Brain microvascular endothelial cell (primary cell): Measurements from ENCODE around the gene KCNN4.
"Not testable (repeated sequence)": the region's sequence is repeated elsewhere in the genome, so short reads cannot be mapped to it uniquely, and the experiment has no call there.

Source experiments
- DNase-seq: peaks from one replicate; pipeline ENCODE4 v3.0.0-alpha.2; 2020
- H3K27ac ChIP-seq: fragments of 250-450 bp; sonication (Bioruptor Pico); 2 replicates; pipeline ENCODE4 v1.5.1; 2020; ENCODE audit warnings: mild to moderate bottlenecking, moderate library complexity
- H3K27me3 ChIP-seq: fragments of 250-450 bp; sonication (Bioruptor Pico); replicated peaks from 2 replicates; pipeline ENCODE4 v1.5.1; 2020; ENCODE audit warnings: mild to moderate bottlenecking
- H3K36me3 ChIP-seq: fragments of 250-450 bp; sonication (Bioruptor Pico); replicated peaks from 2 replicates; pipeline ENCODE4 v1.5.1; 2020; ENCODE audit warnings: mild to moderate bottlenecking
- H3K4me3 ChIP-seq: 2 replicates; pipeline ENCODE4 v1.5.1; 2011; ENCODE audit warnings: low read depth, mild to moderate bottlenecking, control low read depth, low read length, moderate library complexity
- CTCF ChIP-seq: IDR thresholded peaks from 2 replicates; pipeline ENCODE4 v1.5.1; 2011; ENCODE audit warnings: low read depth, mild to moderate bottlenecking, moderate library complexity, low read length, control low read depth, inconsistent platforms; ENCODE audit errors: missing control alignments
- in situ Hi-C: cut with HindIII; loops from 2 replicates; pipeline ENCODE4 v1.10.0; 2017; ENCODE audit warnings: low sequenced_read_pairs, low pct_ligation_motif_present

Gene KCNN4

GRCh38 chr19:43767316-43767715 is 13.5 kb downstream of the KCNN4 start:
- H3K27me3 ChIP-seq = no peaks in the 10 kb centered on the region
- no peaks in the 10 kb centered on the region for H3K36me3 ChIP-seq
- no peak for DNase-seq
- in situ Hi-C loops = no loop called here
- H3K27ac ChIP-seq = no peak overlapping the region
- H3K4me3 ChIP-seq = no peak overlapping the region
- TF ChIP-seq CTCF = no peak

- TF ChIP-seq CTCF = no peak
- DNase-seq = no peak
- in situ Hi-C loops = no loop called here
- Histone ChIP-seq H3K36me3 (no peaks in the 10 kb centered on the region), H3K27ac (no peak overlapping the region), H3K4me3 (no peak overlapping the region), H3K27me3 (no peaks in the 10 kb centered on the region)
Observed at GRCh38 chr19:43766755-43767043, 14.1 kb downstream of the KCNN4 start.

- in situ Hi-C loops = no loop called here
Observed at GRCh38 chr19:43765109-43765876, 15.5 kb downstream of the KCNN4 start.

GRCh38 chr19:43764684-43765083 is 16.1 kb downstream of the KCNN4 start:
- DNase-seq, in situ Hi-C loops, H3K27me3 ChIP-seq, H3K4me3 ChIP-seq, H3K36me3 ChIP-seq: not testable (repeated sequence)
- peak overlapping the region; percentile 81 for H3K27ac ChIP-seq

More at GRCh38 chr19:43765109-43765876, 15.5 kb downstream of the KCNN4 start:
- peak overlapping the region; percentile 81 for H3K27ac ChIP-seq
- H3K27me3 ChIP-seq = no peaks in the 10 kb centered on the region
- peak; percentile 95 for DNase-seq
- no peak overlapping the region for H3K4me3 ChIP-seq
- no peak for TF ChIP-seq CTCF
- H3K36me3 ChIP-seq = no peaks in the 10 kb centered on the region

- no peak for TF ChIP-seq CTCF
- no peak for DNase-seq
- Histone ChIP-seq H3K36me3 (no peaks in the 10 kb centered on the region), H3K4me3 (no peak overlapping the region), H3K27me3 (no peaks in the 10 kb centered on the region), H3K27ac (peak overlapping the region; percentile 6)
- in situ Hi-C loops = no loop called here
Observed at GRCh38 chr19:43763473-43763939, 17.3 kb downstream of the KCNN4 start.

GRCh38 chr19:43762814-43763213 is 18.0 kb downstream of the KCNN4 start:
- in situ Hi-C loops = no loop called here

More at GRCh38 chr19:43762814-43763213, 18.0 kb downstream of the KCNN4 start:
- H3K27ac ChIP-seq = no peak overlapping the region
- no peak for TF ChIP-seq CTCF
- no peak for DNase-seq
- H3K27me3 ChIP-seq = no peaks in the 10 kb centered on the region
- no peak overlapping the region for H3K4me3 ChIP-seq
- H3K36me3 ChIP-seq = no peaks in the 10 kb centered on the region
